ENCODE data around the gene NID1.

Gene NID1

DNA sequence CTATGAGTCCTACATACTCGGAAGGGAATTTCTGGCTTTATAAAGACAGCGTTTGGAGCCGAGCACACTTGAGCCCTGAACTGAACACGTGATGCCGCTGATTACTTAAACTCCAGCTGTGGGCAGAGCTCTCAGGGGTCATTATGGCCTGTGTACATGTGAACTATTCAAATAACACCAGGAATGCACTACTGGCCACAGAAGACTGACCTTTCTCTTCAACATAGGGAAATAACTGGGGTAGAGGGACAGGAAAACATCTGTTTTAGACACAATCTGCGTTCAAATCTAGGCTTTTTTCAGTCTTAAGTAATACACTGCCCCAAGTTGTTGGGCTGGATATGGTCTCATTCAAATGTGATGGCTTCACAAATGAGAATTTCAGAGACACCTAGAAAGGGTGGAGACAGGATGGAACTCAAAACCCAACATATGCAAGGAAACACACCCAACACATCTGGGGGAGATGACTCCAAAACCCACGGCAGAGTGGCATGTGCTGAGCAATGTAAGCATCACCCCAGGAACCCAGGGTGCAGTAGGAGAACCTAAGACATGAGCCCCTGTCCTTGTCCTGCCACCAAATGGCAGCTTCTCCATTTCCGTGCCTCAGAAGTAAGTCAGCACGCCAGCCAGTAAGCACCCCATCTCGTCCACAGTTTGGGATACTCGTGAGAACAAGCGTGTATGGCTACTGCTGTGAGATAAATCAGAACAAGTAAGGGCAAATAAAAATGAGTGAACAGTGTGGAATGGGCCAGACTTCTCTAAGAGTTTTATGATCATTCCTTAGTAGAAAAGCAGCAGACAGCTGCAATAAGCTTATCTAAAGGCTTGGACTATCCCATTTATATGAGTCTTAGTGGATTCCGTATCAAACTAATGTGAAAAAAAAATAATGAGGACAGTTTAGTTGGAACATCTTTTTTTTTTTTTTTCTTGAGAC, 24.9 kb downstream of the NID1 start:
- DNase-seq, result no peak
- intact Hi-C loops (cut with DNase I), result no loop called here

GRCh38 chr1:236038034-236038433, 26.9 kb downstream of the NID1 start:
- DNase-seq, result no peak
- intact Hi-C loops (cut with DNase I), result no loop called here

GRCh38 chr1:236035681-236036101, 29.2 kb downstream of the NID1 start:
- intact Hi-C loops (cut with DNase I), result no loop called here
- DNase-seq, result no peak

- DNase-seq, result no peak
- intact Hi-C loops (cut with DNase I), result no loop called here
Observed at GRCh38 chr1:236033336-236033735, 31.6 kb downstream of the NID1 start.

- intact Hi-C loops (cut with DNase I), result no loop called here
- DNase-seq, result no peak
Observed at GRCh38 chr1:236030534-236030933, 34.4 kb downstream of the NID1 start.

- intact Hi-C loops (cut with DNase I), result no loop called here
- no peak for DNase-seq
Observed at GRCh38 chr1:236029428-236029940, 35.4 kb downstream of the NID1 start.

DNA sequence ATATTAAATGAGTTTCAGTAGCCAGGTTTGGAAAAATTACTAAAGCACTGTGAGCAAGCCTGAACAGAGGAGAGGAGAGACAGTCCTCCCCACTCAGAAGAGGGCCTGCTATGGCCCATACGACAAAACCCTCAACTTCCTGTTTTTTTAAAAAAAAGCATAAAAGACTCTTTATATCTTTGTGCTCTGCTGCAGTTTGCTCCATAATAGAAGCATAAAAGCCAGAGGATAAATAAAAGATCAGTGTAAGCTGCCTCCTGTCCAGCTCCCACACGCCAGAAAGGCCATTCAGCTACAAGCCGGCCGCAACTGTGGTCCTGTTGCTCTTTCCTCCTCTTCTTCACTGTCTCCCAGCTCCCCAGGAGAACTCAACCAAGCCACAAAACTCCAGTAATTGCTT, 37.8 kb downstream of the NID1 start:
- intact Hi-C loops (cut with DNase I), result no loop called here
- DNase-seq, result no peak

DNA sequence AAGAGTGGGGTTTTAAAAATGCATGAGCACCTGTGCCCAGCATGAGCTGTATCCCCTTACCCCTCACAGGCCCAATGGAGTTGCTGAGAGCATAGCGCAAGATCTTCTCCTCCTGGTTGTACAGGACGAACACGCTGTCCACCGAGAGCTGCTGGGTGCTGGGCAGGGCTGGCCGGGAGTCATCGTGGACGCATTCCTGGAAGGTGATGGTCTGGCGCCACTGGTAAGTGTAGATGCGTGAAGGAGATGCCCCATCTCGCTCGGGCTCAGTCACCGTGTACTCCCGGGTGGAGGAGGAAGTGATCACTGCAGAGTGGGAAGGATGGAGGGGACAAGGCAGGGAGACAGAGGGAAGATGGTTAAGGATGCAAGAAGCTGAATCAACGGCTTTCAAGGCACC, 39.1 kb downstream of the NID1 start:
- intact Hi-C loops (cut with DNase I), result no loop called here
- no peak for DNase-seq

GRCh38 chr1:236024641-236025040, 40.2 kb downstream of the NID1 start:
- intact Hi-C loops (cut with DNase I), result no loop called here
- DNase-seq, result no peak

DNA sequence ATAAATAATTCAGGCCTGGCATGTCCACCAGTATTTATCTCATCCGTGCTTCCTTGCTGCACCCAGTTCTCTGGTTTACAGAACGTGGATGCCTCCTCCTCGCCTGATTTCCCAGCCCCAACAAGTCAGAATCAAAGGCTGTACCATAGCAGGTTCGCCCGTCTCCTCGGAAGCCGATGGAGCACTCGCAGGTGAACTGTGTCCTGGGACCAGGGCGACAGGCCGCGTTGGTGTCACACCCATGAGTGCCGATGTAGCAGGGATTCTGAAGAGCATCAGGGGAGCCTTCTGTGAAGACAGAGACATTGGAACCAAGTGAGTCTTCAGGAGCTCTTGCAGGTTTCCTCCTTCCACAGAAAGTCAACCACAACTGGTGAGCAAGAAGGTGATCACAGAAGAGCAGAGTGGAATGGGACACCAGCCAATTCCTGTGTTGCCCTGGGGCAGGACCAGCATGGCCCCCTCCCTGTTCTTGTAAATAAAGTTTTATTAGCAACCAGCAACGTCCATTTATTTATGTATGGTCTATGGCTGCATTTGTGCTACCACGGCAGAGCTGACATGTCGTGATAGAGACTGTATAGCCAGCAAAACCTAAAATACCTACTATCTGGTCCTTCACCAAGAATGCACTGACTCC, 40.8 kb downstream of the NID1 start:
- DNase-seq, result no peak
- intact Hi-C loops (cut with DNase I), result no loop called here

- intact Hi-C loops (cut with DNase I), result no loop called here
- DNase-seq, result no peak
Observed at GRCh38 chr1:236021424-236022135, 43.3 kb downstream of the NID1 start.

DNA sequence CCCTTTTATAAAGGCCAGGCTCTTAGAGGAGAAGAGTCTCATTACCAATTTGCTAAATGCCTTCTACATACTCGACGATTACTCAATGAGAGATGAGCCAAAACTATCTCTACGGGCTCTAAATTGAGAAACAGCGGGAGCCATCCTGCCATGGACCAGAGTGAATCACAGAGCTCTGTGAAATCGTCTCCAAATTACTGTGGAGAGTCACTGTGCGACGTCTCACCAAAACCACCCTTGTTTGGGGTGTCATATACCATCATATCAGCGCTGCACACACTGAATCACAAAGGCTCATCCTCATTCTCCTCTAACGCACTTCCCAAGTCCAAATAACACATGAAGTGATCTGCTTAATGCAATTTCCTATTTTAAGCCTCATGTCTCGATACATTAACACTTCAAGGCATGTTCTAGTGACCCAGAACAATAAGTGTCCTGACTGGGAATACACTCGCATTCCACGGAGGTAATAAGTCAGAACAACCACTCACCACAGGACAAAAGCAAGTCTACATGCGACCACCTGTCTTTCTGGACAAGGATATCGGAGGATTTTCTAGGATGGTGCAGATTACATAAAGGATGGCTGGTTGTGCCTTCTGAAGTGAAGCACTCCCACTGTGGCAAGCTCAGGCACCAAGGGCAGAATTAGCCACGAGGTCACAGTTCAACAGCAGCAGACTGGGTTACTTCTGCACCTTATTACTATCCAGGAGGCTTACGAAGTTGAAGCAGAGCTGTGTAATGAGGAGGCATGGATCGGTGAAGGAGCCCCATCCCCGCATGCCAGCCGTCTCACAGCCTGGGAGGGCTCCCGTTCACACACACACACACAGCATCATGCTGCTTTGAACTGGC, 44.3 kb downstream of the NID1 start:
- intact Hi-C loops (cut with DNase I), result no loop called here
- no peak for DNase-seq

DNA sequence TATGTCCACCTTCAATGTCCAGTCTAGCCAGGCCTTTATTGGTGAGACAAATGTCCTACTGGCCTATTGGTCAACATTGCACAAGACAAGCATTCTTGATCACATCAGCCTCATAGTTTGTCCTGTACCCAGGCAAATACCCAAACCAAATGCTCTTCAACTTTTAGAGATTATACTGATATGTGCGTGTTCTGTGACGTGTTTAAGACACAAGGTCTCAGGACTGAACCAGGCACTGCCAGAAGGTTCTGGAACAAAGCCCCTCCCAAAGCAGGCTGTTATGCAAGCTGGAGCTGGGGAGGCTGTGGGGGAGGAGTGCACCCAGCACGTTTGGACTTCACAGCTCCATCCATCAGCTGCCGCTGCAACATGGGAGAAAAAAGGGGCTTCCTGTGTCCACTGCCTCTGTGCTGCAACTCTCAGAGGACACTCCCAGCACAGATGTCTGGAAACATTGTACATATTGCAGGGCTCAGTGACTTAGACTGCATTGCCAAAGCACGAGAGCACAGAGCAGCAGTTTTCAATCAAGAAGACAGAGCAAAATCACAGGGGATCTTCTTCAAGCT, 45.9 kb downstream of the NID1 start:
- intact Hi-C loops (cut with DNase I), result no loop called here
- no peak for DNase-seq

- intact Hi-C loops (cut with DNase I), result no loop called here
- DNase-seq, result peak in 15 of 42 donors; percentile 10 to 59 (median 42)
Observed at GRCh38 chr1:236016782-236017400, 48.0 kb downstream of the NID1 start.

GRCh38 chr1:236016083-236016482, 48.8 kb downstream of the NID1 start:
- intact Hi-C loops (cut with DNase I), result no loop called here

DNA sequence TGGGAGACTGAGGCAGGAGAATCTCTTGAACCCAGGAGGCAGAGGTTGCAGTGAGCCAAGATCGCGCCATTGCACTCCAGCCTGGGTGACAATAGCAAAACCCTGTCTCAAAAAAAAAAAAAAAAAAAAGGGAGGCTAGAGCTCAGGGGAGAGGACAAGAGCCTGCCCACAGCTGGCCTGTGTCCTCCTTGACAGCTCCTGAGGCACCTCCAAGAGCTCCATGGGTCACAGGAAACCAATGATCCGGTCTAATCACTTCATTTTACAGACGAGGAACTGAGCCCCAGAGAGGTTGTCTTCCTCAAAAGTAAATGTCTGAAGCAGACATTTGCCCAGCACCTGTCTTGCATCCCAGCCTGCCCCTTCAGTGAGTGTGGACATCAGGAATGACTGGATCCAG, 49.4 kb downstream of the NID1 start:
- intact Hi-C loops (cut with DNase I), result no loop called here
- no peak for DNase-seq

More at GRCh38 chr1:236016083-236016482, 48.8 kb downstream of the NID1 start:
- no peak for DNase-seq

GRCh38 chr1:236013330-236013729, 51.6 kb downstream of the NID1 start:
- no peak for DNase-seq
- intact Hi-C loops (cut with DNase I), result no loop called here

DNA sequence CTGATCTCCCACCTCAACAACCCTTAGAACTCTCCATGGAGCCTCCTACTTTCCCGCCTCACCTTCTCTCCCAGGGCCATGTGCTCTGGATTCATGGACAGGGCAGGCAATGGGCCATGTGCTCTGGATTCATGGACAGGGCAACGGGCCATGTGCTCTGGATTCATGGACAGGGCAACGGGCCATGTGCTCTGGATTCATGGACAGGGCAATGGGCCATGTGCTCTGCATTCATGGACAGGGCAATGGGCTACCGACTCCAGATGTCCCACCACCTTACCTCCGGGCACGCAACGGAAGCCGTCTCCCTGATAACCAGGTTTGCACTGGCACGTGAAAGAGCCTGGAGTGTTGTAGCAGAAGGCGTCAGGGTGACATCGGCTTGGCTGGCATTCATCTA, 53.2 kb downstream of the NID1 start:
- DNase-seq, result no peak
- intact Hi-C loops (cut with DNase I), result no loop called here

All from head of caudate nucleus (tissue), 42 donors.